Activated CD4-positive, CD25-positive, alpha-beta regulatory T cell treated with anti-CD3 and anti-CD28 coated beads, Interleukin-2, amount 50 U/mL, for 72 hours (primary cell): Measurements from ENCODE around the gene SLC25A10.

Experiments
- DNase-seq: peaks from one replicate; pipeline ENCODE4 v3.0.0; 2021

SLC25A10 gene

GRCh38 chr17:81706757-81707624 lies 5.1 kb upstream of the SLC25A10 start:
- no peak for DNase-seq

GRCh38 chr17:81707725-81708646 lies 4.1 kb upstream of the SLC25A10 start:
- DNase-seq = no peak

GRCh38 chr17:81708739-81709185 lies 3.3 kb upstream of the SLC25A10 start:
- DNase-seq = no peak

GRCh38 chr17:81710514-81711308 lies 1.4 kb upstream of the SLC25A10 start:
- DNase-seq = no peak

GRCh38 chr17:81712468-81713003 lies 452 bp downstream of the SLC25A10 start:
- no peak for DNase-seq

- DNase-seq = no peak
Measured at GRCh38 chr17:81713004-81713555, 996 bp downstream of the SLC25A10 start.

GRCh38 chr17:81713556-81714411 lies 1.7 kb downstream of the SLC25A10 start:
- no peak for DNase-seq

GRCh38 chr17:81714412-81715106 lies 2.5 kb downstream of the SLC25A10 start:
- DNase-seq = no peak

- no peak for DNase-seq
Measured at GRCh38 chr17:81715107-81715871, 3.2 kb downstream of the SLC25A10 start.

GRCh38 chr17:81715872-81716673 lies 4.0 kb downstream of the SLC25A10 start:
- DNase-seq = no peak

GRCh38 chr17:81716674-81716996 lies 4.6 kb downstream of the SLC25A10 start:
- DNase-seq = no peak

GRCh38 chr17:81717049-81717765 lies 5.1 kb downstream of the SLC25A10 start:
- no peak for DNase-seq

- no peak for DNase-seq
Measured at GRCh38 chr17:81717766-81718089, 5.6 kb downstream of the SLC25A10 start.

- no peak for DNase-seq
Measured at GRCh38 chr17:81719410-81720266, 7.6 kb downstream of the SLC25A10 start.

GRCh38 chr17:81720267-81721071 lies 8.4 kb downstream of the SLC25A10 start:
- no peak for DNase-seq
